ENCODE measurements around the gene CAMK1D.
A peak's percentile ranks its signal among the peaks of the same experiment; 100 is the strongest.

Gene CAMK1D

GRCh38 chr10:12394241-12395033, 45.1 kb downstream of the CAMK1D start:
- Histone ChIP-seq H3K4me3 (no peak overlapping the region), H3K27ac (no peak overlapping the region)

DNA sequence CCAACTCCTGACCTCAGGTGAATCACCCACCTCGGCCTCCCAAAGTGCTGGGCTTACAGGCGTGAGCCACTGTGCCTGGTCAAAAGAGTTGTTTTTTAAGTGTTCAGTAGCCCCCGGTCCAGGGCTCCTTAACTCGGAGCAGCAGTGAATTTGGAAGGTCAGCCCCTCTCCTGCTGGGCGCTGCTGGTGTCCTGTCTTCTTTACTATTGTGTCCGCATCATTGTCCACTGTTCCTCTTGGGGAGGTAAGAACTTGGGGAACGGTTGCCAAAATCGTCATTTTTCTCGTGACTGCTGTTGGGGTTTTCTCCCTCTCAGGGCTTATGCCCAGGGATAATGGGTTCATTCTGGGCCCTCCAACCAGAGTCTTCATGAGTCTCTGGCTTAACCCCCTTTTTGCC, 46.7 kb downstream of the CAMK1D start:
- no peak overlapping the region for H3K27ac ChIP-seq

GRCh38 chr10:12396567-12396966, 47.2 kb downstream of the CAMK1D start:
- Histone ChIP-seq H3K27ac (no peak overlapping the region), H3K4me3 (no peak overlapping the region)

More for the DNA sequence above, 46.7 kb downstream of the CAMK1D start:
- H3K4me3 ChIP-seq: no peak overlapping the region

DNA sequence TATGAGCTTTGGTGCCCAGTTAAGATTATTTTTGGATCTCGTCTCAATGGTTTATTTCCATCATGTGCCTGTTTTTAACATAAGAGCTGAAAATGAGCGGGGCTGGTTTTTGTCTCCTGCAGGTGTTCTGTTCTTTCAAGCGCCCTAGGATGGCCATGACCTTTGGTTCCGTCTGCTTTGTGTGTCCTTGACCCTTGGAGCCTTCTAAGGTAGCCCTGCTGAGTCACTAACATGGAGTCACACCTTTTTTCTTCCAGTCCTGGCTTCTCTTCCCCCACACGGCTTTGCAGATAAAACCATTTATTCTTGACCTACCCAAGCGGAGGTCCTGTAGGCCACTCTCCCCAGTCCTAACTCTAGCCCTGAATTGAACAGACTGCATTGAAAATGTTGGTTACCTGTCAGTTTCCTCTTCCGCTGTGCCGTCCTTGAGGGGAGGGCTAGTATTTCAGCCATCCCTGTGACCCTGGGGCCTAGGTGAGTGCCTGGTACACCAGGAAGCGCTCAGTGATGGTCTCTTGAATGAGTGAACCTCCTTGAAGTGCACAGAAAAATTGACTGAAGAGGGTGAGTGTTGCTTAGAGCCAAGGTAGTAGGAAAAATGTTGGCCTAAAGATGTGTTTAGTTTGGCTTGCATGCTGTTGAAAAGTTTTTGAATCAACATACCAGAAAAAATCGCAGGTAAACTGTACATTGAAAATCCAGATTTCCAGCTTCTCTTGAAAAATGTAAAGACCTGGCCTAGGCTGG, 48.0 kb downstream of the CAMK1D start:
- no peak overlapping the region for H3K4me3 ChIP-seq
- H3K27ac ChIP-seq: no peak overlapping the region

DNA sequence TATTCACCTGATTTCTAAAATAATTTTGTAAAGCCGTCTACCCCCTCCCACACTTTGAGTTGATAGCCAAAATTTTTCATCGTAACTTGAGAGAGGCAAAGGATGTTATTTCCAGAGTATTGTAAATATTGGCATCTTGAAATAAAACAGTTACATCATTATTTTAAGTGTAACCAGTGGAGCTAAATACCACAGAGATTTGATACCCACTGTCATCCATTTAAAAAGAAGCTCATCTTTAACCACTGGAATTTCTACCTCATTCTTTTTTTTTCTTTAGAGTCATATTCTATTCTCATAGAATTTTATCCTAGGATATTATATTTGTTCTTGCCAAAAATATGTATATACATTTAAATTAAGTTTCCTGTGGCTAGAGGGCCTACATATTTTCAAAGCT, 48.6 kb downstream of the CAMK1D start:
- Histone ChIP-seq H3K4me3 (no peak overlapping the region), H3K27ac (no peak overlapping the region)

- no peak overlapping the region for H3K4me3 ChIP-seq
- no peak overlapping the region for H3K27ac ChIP-seq
Observed at GRCh38 chr10:12400266-12400931, 51.1 kb downstream of the CAMK1D start.

GRCh38 chr10:12401466-12401865, 52.1 kb downstream of the CAMK1D start:
- H3K4me3 ChIP-seq: no peak overlapping the region
- H3K27ac ChIP-seq: no peak overlapping the region

- Histone ChIP-seq H3K27ac (no peak overlapping the region), H3K4me3 (no peak overlapping the region)
Observed at GRCh38 chr10:12403119-12403518, 53.8 kb downstream of the CAMK1D start.

DNA sequence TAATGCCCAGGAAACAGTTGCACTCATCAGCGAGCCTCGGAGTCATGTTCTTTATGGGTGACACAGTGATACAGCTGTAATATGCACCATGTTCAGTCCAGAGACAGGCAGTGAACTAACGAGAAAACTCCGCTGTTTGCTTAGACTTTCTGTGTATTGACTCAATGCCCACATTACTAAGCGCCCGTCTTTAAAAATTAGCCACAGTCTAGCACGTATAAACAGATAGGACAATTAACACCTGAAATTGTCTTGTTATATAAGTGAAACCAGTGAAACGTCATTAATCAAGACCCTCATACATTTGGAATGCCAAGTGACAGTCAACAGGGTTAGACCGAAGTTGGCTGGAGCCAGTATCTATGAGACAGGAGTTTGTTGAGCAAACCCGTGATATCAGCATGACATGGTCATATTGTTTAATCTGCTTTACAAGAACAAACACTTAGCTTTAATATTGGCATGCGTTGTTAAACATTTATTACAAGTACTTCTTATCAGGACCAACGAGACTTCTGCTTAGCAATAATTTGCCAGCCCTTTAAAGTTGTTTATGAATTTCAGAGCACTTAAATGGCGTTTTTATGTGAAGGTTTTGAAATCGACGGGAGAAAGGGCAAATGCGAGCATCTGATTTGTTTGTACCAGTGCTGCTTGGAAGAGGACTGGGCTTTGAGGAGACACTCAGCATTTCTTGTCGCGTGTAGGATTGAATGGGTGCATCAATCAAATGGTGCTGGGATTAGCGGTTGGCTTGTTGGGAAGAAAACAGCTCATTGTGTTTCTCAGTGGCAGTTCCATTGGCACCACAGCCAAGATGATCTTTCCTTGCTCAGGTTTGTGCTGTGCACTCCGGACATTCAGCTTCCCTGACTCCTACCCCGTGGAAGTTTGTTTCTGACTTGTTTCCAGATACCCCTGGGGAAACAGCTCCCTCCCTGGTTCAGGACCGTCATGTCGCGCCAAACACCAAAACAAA, 56.3 kb downstream of the CAMK1D start:
- H3K27ac ChIP-seq: no peak overlapping the region
- H3K4me3 ChIP-seq: no peak overlapping the region

GRCh38 chr10:12406764-12407400, 57.5 kb downstream of the CAMK1D start:
- H3K27ac ChIP-seq: no peak overlapping the region

GRCh38 chr10:12408472-12408871, 59.1 kb downstream of the CAMK1D start:
- Histone ChIP-seq H3K4me3 (no peak overlapping the region), H3K27ac (no peak overlapping the region)

More at GRCh38 chr10:12406764-12407400, 57.5 kb downstream of the CAMK1D start:
- H3K4me3 ChIP-seq: no peak overlapping the region

GRCh38 chr10:12409161-12409560, 59.8 kb downstream of the CAMK1D start:
- Histone ChIP-seq H3K4me3 (no peak overlapping the region), H3K27ac (no peak overlapping the region)

- Histone ChIP-seq H3K4me3 (no peak overlapping the region), H3K27ac (no peak overlapping the region)
Observed at GRCh38 chr10:12409613-12410012, 60.3 kb downstream of the CAMK1D start.

GRCh38 chr10:12412666-12413368, 63.5 kb downstream of the CAMK1D start:
- Histone ChIP-seq H3K4me3 (no peak overlapping the region), H3K27ac (no peak overlapping the region)

- Histone ChIP-seq H3K27ac (no peak overlapping the region), H3K4me3 (no peak overlapping the region)
Observed at GRCh38 chr10:12413369-12413711, 64.0 kb downstream of the CAMK1D start.

DNA sequence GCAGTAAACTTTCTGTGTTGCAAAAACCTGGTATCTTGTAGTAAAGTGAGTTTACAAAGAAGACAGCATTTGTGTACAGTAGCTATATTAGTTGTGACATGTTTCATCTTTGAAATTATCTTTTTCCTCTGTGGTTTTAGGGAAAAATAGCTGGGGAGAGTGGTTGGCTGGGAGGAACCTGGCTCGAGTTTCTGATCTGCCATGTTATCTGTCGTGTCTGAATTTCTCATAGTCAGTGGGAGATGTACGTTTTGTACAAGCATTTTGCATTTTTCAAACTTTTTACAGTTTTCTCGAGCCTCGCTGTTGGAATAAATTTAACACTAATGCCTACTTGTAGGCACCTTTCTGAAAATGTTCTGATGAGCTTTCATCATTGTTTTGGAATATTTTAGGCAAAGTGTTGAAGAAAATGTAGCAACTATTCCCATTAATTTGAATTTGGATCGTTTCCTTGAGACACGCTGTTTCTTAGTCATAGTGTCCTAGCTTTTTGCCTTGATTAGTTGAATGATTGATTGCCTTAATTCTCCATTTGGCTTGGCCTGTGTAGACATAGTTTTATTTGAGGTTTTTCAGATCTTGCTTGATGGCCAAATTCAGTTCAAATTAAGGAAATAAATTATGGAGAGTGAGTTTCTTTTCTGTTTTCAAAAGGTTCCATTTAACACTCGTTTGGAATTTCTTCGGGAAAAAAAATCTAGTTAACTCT, 65.1 kb downstream of the CAMK1D start:
- Histone ChIP-seq H3K27ac (peak overlapping the region in 3 of 21 experiments; percentile 41 to 43 (median 43)), H3K4me3 (no peak overlapping the region)

GRCh38 chr10:12416344-12417050, 67.2 kb downstream of the CAMK1D start:
- H3K4me3 ChIP-seq: no peak overlapping the region
- peak overlapping the region in 2 of 21 experiments; percentile 0 to 23 for H3K27ac ChIP-seq
